ENCODE measurements around the gene KCNG3. TPM values are rescaled to one million over a fixed set of nuclear protein-coding genes. Genes with fewer than 3 reads are reported as not detected.

The KCNG3 gene
- total RNA-seq, 1 experiment from 2014 or later, result 1.5 TPM

GRCh38 chr2:42470706-42471105 lies 23.1 kb downstream of the KCNG3 start:
- H2AFZ ChIP-seq (ENCODE audit: low read depth, low read length, poor library complexity, severe bottlenecking), result no peak overlapping the region
- ChIA-PET POLR2A (no interaction called here), RAD21 (ENCODE audit: low non-redundant PET in 1 of 2, low total read pairs in 2 of 2, uncharacterized antibody in 2 of 2, unreplicated experiment in 2 of 2) (interaction anchor here in 1 of 2 experiments (0.7 kb wide), 1 partner anchor 145 kb away, joined by 5 read pairs; no protein-coding TSS in a partner anchor), CTCF (no interaction called here)
- no peak overlapping the region for H3K4me2 ChIP-seq (ENCODE audit: low read length)
- H3K4me3 ChIP-seq (replicated peaks in 1 of 2; ENCODE audit: low read depth in 1 of 2, low read length in 2 of 2), result no peak overlapping the region
- no peaks in the 10 kb centered on the region for H3K79me2 ChIP-seq (ENCODE audit: insufficient read depth, low read length)
- DNase-seq (ENCODE audit: low read depth, low spot score) (no peak), ATAC-seq (no peak)
- no peaks in the 10 kb centered on the region for H3K9me3 ChIP-seq (ENCODE audit: control insufficient read depth in 1 of 2, insufficient read depth in 1 of 2, low read depth in 1 of 2, low read length in 2 of 2)
- H3K27ac ChIP-seq (ENCODE audit: low read depth, low read length), result no peak overlapping the region
- intact Hi-C loops (cut with micrococcal nuclease), result no loop called here
- BruUV-seq (replicated peaks), result no TSS peak
- H3K9me2 ChIP-seq (ENCODE audit: insufficient read depth), result no peaks in the 10 kb centered on the region
- H3K4me1 ChIP-seq (ENCODE audit: control insufficient read depth in 1 of 2, insufficient read depth in 2 of 2, low read length in 2 of 2), result no peaks in the 10 kb centered on the region
- no peak overlapping the region for H3K9ac ChIP-seq (ENCODE audit: low read length)
- no peaks in the 10 kb centered on the region for H4K20me1 ChIP-seq (ENCODE audit: insufficient read depth)
- TF ChIP-seq FOSL1 (IDR thresholded peaks at IDR 0.05; ENCODE audit: low read depth) (no peak), SIN3A (IDR thresholded peaks at IDR 0.05; ENCODE audit: low read depth) (no peak), MAX (IDR thresholded peaks at IDR 0.05) (no peak), ZFX (IDR thresholded peaks at IDR 0.05) (no peak), YY1 (IDR thresholded peaks at IDR 0.05; ENCODE audit: extremely low read depth, insufficient replicate concordance, low read depth, low read length) (no peak)
- no peaks in the 10 kb centered on the region for H3K36me3 ChIP-seq (ENCODE audit: control insufficient read depth in 1 of 2, insufficient read depth in 2 of 2, low read length in 2 of 2)
- no peaks in the 10 kb centered on the region for H3K27me3 ChIP-seq (ENCODE audit: insufficient read depth, low read length)

DNA sequence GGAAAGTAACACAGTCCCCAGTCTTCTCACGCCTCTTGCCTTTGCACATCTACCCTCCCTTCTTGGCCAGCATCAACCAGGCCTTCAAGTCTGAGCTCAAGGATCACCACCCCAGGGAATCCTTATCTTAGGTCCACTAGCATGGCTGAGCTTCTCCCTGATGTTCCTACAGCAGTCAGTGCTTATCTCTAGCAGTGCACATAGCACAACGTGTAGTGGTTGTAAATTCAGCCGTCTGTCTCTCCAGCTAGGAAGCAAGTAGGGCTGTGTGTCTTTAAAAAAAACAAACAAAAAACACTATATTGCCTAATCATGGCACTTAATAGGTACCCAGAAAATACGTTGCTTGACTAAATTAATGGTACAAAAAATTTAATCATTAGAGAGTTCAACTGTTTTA lies 29.2 kb downstream of the KCNG3 start:
- intact Hi-C loops (cut with micrococcal nuclease), result no loop called here
- no peaks in the 10 kb centered on the region for H3K27me3 ChIP-seq (ENCODE audit: insufficient read depth, low read length)
- H2AFZ ChIP-seq (ENCODE audit: low read depth, low read length, poor library complexity, severe bottlenecking), result no peak overlapping the region
- no peak for ATAC-seq
- no peak overlapping the region for H3K4me2 ChIP-seq (ENCODE audit: low read length)
- no peaks in the 10 kb centered on the region for H3K79me2 ChIP-seq (ENCODE audit: insufficient read depth, low read length)
- H3K4me3 ChIP-seq (replicated peaks in 1 of 2; ENCODE audit: low read depth in 1 of 2, low read length in 2 of 2), result no peak overlapping the region
- H3K9me2 ChIP-seq (ENCODE audit: insufficient read depth), result no peaks in the 10 kb centered on the region
- no peak overlapping the region for H3K9ac ChIP-seq (ENCODE audit: low read length)
- no peaks in the 10 kb centered on the region for H4K20me1 ChIP-seq (ENCODE audit: insufficient read depth)
- no peaks in the 10 kb centered on the region for H3K9me3 ChIP-seq (ENCODE audit: control insufficient read depth in 1 of 2, insufficient read depth in 1 of 2, low read depth in 1 of 2, low read length in 2 of 2)
- DNase-seq (ENCODE audit: low read depth, low spot score), result no peak
- H3K36me3 ChIP-seq (ENCODE audit: control insufficient read depth in 1 of 2, insufficient read depth in 2 of 2, low read length in 2 of 2), result no peaks in the 10 kb centered on the region
- ChIA-PET RAD21 (ENCODE audit: low non-redundant PET in 1 of 2, low total read pairs in 2 of 2, uncharacterized antibody in 2 of 2, unreplicated experiment in 2 of 2) (no interaction called here), CTCF (no interaction called here), POLR2A (no interaction called here)
- TF ChIP-seq POLR2A (IDR thresholded peaks at IDR 0.05; ENCODE audit: borderline replicate concordance, extremely low read depth, insufficient read depth, insufficient read length) (no peak), EGR1 (IDR thresholded peaks at IDR 0.05; ENCODE audit: low read depth) (no peak), MAX (IDR thresholded peaks at IDR 0.05) (no peak), YY1 (IDR thresholded peaks at IDR 0.05; ENCODE audit: extremely low read depth, insufficient replicate concordance, low read depth, low read length) (no peak), ZBTB33 (IDR thresholded peaks at IDR 0.05; ENCODE audit: extremely low read depth, insufficient replicate concordance, low read length) (no peak), REST (IDR thresholded peaks at IDR 0.05; ENCODE audit: low read depth) (no peak), SIN3A (IDR thresholded peaks at IDR 0.05; ENCODE audit: low read depth) (no peak), TCF7L2 (IDR thresholded peaks at IDR 0.05; ENCODE audit: borderline replicate concordance, extremely low read depth, insufficient read depth, insufficient read length) (no peak), JUND (IDR thresholded peaks at IDR 0.05) (no peak), CEBPB (IDR thresholded peaks at IDR 0.05; ENCODE audit: low read depth) (no peak), EZH2phosphoT487 (IDR thresholded peaks at IDR 0.05; ENCODE audit: borderline replicate concordance) (no peak), SRF (IDR thresholded peaks at IDR 0.05; ENCODE audit: low read depth) (no peak), FOSL1 (IDR thresholded peaks at IDR 0.05; ENCODE audit: low read depth) (no peak)
- TF ChIP-seq, protein P1, sequence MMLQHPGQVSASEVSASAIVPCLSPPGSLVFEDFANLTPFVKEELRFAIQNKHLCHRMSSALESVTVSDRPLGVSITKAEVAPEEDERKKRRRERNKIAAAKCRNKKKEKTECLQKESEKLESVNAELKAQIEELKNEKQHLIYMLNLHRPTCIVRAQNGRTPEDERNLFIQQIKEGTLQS (IDR thresholded peaks at IDR 0.05), result no peak
- no TSS peak for BruUV-seq (replicated peaks)
- H3K4me1 ChIP-seq (ENCODE audit: control insufficient read depth in 1 of 2, insufficient read depth in 2 of 2, low read length in 2 of 2), result no peaks in the 10 kb centered on the region
- H3K27ac ChIP-seq (ENCODE audit: low read depth, low read length), result no peak overlapping the region

Measured in HCT116 (cell line).